ENCODE results near the gene DHX58.

GRCh38 chr17:42104264-42104663, 8.2 kb downstream of the DHX58 start:
- TF ChIP-seq CTCF (IDR thresholded peaks at IDR 0.05 in 8 of 11, conservative IDR thresholded peaks at IDR 0.05 in 3 of 11) = no peak
- no peak for TF ChIP-seq POLR2AphosphoS5 (IDR thresholded peaks at IDR 0.05)
- no peak for TF ChIP-seq POLR2A (IDR thresholded peaks at IDR 0.05)

Data from spleen (tissue), 7 donors.